HCT116 (cell line): ENCODE data around the gene ST7. TPM values are rescaled to one million over a fixed set of nuclear protein-coding genes. Genes with fewer than 3 reads are reported as not detected.

Experiments
- ATAC-seq: fragments of 200-7000 bp; cut with Tn5 transposase; 2 replicates; pipeline ENCODE4 v1.9.1; 2020; ENCODE audit warnings: mild to moderate bottlenecking, moderate library complexity
- BruUV-seq: library from RNA; stranded (reverse); fragments of 400-500 nt; replicated peaks from 2 replicates; lab custom pipeline; 2021; lab: Mats Ljungman, UMichigan
- CTCF ChIA-PET: fragments of 300-600 bp; sonication (Branson Sonifier 250); formaldehyde crosslinking; loops from one replicate; lab custom pipeline; 2021; ENCODE audit warnings: antibody characterized with exemption; lab: Charles Lee
- POLR2A ChIA-PET: fragments of 300-600, 350-600 bp; sonication (Branson Sonifier 250); formaldehyde crosslinking; loops from one replicate; lab custom pipeline; 2021; ENCODE audit warnings: antibody characterized with exemption; lab: Charles Lee
- RAD21 ChIA-PET, 2 experiments: fragments of 300-600 bp; sonication (Branson Sonifier 250); formaldehyde crosslinking; loops; one replicate each; lab custom pipeline; 2023; ENCODE audit warnings: low total read pairs in 2 of 2; ENCODE audit not compliant: uncharacterized antibody in 2 of 2, unreplicated experiment in 2 of 2, low non-redundant PET in 1 of 2; lab: Charles Lee
- DNase-seq: peaks from one replicate; pipeline ENCODE4 v3.0.0-alpha.2; 2010; ENCODE audit warnings: low read depth, low spot score
- H2AFZ ChIP-seq: fragments of 200-600 bp; shearing (Covaris generic), sonication (generic); 2 replicates; pipeline ENCODE4 v1.6.1; 2017; ENCODE audit warnings: low read depth, mixed run types, mixed read lengths, antibody characterized with exemption, low read length; ENCODE audit not compliant: poor library complexity, severe bottlenecking
- H3K27ac ChIP-seq: 2 replicates; pipeline ENCODE4 v1.5.1; 2012; ENCODE audit warnings: low read depth, low read length
- H3K27me3 ChIP-seq: fragments of 200-600 bp; sonication (generic); 2 replicates; pipeline ENCODE4 v1.6.1; 2016; ENCODE audit warnings: mixed run types, low read length, mixed read lengths; ENCODE audit not compliant: insufficient read depth
- H3K36me3 ChIP-seq, 2 experiments: fragments of 200-500 bp in 1 of 2; fragments of 200-600 bp in 1 of 2; sonication (Bioruptor generic) in 1 of 2; sonication (generic) in 1 of 2; 2 replicates each; pipeline versions ENCODE4 v1.5.1 to v1.6.1; 2014 to 2016; ENCODE audit warnings: low read length in 2 of 2, inconsistent platforms in 1 of 2, mixed read lengths in 1 of 2, mixed run types in 1 of 2; ENCODE audit not compliant: insufficient read depth in 2 of 2, control insufficient read depth in 1 of 2
- H3K4me1 ChIP-seq, 2 experiments: fragments of 200-600 bp in 1 of 2; sonication (generic) in 1 of 2; 2 replicates each; pipeline versions ENCODE4 v1.5.1 to v1.6.1; 2012 to 2017; ENCODE audit warnings: low read length in 2 of 2, inconsistent platforms in 1 of 2, mild to moderate bottlenecking in 1 of 2, mixed read lengths in 1 of 2, mixed run types in 1 of 2, moderate library complexity in 1 of 2; ENCODE audit not compliant: insufficient read depth in 2 of 2, control insufficient read depth in 1 of 2
- H3K4me2 ChIP-seq: fragments of 200-600 bp; sonication (generic); 2 replicates; pipeline ENCODE4 v1.6.1; 2017; ENCODE audit warnings: mixed run types, low read length, mixed read lengths
- H3K4me3 ChIP-seq, 2 experiments: fragments of 200-600 bp in 1 of 2; sonication (generic) in 1 of 2; replicated peaks in 1 of 2; 2 replicates each; pipeline ENCODE4 v1.5.1; 2011 to 2016; ENCODE audit warnings: low read length in 2 of 2, control low read depth in 1 of 2, low read depth in 1 of 2, mild to moderate bottlenecking in 1 of 2, mixed read lengths in 1 of 2, mixed run types in 1 of 2
- H3K79me2 ChIP-seq: fragments of 200-600 bp; sonication (generic); 2 replicates; pipeline ENCODE4 v1.6.1; 2017; ENCODE audit warnings: mild to moderate bottlenecking, mixed run types, low read length, moderate library complexity, mixed read lengths; ENCODE audit not compliant: insufficient read depth
- H3K9ac ChIP-seq: fragments of 200-600 bp; sonication (generic); 2 replicates; pipeline ENCODE4 v1.6.1; 2016; ENCODE audit warnings: low read length, mixed read lengths
- H3K9me2 ChIP-seq: fragments of 200-600 bp; sonication (generic), shearing (Covaris generic); 2 replicates; pipeline ENCODE4 v1.6.1; 2017; ENCODE audit warnings: mixed run types, mild to moderate bottlenecking, moderate library complexity; ENCODE audit not compliant: insufficient read depth
- H3K9me3 ChIP-seq, 2 experiments: fragments of 200-500 bp in 1 of 2; fragments of 200-600 bp in 1 of 2; sonication (Bioruptor generic) in 1 of 2; sonication (generic) in 1 of 2; 2 replicates each; pipeline ENCODE4 v1.6.1; 2014 to 2017; ENCODE audit warnings: low read length in 2 of 2, mixed read lengths in 2 of 2, inconsistent platforms in 1 of 2, low read depth in 1 of 2, mild to moderate bottlenecking in 1 of 2, mixed run types in 1 of 2, moderate library complexity in 1 of 2; ENCODE audit not compliant: control insufficient read depth in 1 of 2, insufficient read depth in 1 of 2
- H4K20me1 ChIP-seq: fragments of 200-600 bp; sonication (generic), shearing (Covaris generic); 2 replicates; pipeline ENCODE4 v1.6.1; 2017; ENCODE audit warnings: mixed run types, mild to moderate bottlenecking, moderate library complexity; ENCODE audit not compliant: insufficient read depth
- CBX3 ChIP-seq: IDR thresholded peaks from 2 replicates; pipeline ENCODE4 v1.6.1; 2012; ENCODE audit warnings: low read depth
- CEBPB ChIP-seq: IDR thresholded peaks from 2 replicates; pipeline ENCODE4 v1.6.1; 2012; ENCODE audit warnings: low read depth
- EGR1 ChIP-seq: IDR thresholded peaks from 2 replicates; pipeline ENCODE4 v1.6.1; 2012; ENCODE audit warnings: low read depth
- ELF1 ChIP-seq: IDR thresholded peaks from 2 replicates; pipeline ENCODE4 v1.6.1; 2012; ENCODE audit warnings: low read depth, borderline replicate concordance
- EZH2 ChIP-seq: fragments of 200-600 bp; sonication (generic); IDR thresholded peaks from 2 replicates; pipeline ENCODE4 v1.6.1; 2017; ENCODE audit warnings: antibody characterized with exemption, mixed run types
- EZH2phosphoT487 ChIP-seq: fragments of 200-600 bp; IDR thresholded peaks from 2 replicates; pipeline ENCODE4 v1.6.1; 2018; ENCODE audit warnings: antibody characterized with exemption, borderline replicate concordance
- FOSL1 ChIP-seq: IDR thresholded peaks from 2 replicates; pipeline ENCODE4 v1.6.1; 2012; ENCODE audit warnings: low read depth
- JUND ChIP-seq: IDR thresholded peaks from 2 replicates; pipeline ENCODE4 v1.6.1; 2012
- POLR2AphosphoS5 ChIP-seq: IDR thresholded peaks from 2 replicates; pipeline ENCODE4 v1.6.1; 2011; ENCODE audit warnings: mild to moderate bottlenecking, low read depth, low read length, moderate library complexity
- RAD21 ChIP-seq: IDR thresholded peaks from 2 replicates; pipeline ENCODE4 v1.6.1; 2012; ENCODE audit warnings: low read depth, mild to moderate bottlenecking
- SIN3A ChIP-seq: IDR thresholded peaks from 2 replicates; pipeline ENCODE4 v1.6.1; 2012; ENCODE audit warnings: low read depth
- SP1 ChIP-seq: IDR thresholded peaks from 2 replicates; pipeline ENCODE4 v1.6.1; 2012; ENCODE audit warnings: low read depth
- ZFX ChIP-seq: fragments of 450-650 bp; IDR thresholded peaks from 2 replicates; pipeline ENCODE4 v1.6.1; 2017
- ZNF274 ChIP-seq: fragments of 200-500 bp; sonication (Bioruptor generic); IDR thresholded peaks from 2 replicates; pipeline ENCODE4 v1.6.1; 2014; ENCODE audit warnings: mild to moderate bottlenecking, low read depth, low read length, inconsistent platforms
- intact Hi-C: fragments of 100-400 bp; cut with micrococcal nuclease; formaldehyde crosslinking; loops from 2 replicates; pipeline ENCODE4 v1.10.0; 2022
- total RNA-seq: library from RNA; stranded (reverse); gene quantifications from one replicate; pipeline ENCODE4 v1.2.1, GENCODE V29; 2021; ENCODE audit not compliant: unreplicated experiment
- TF ChIP-seq, protein P1 (sequence below): IDR thresholded peaks from 2 replicates; pipeline ENCODE4 v1.6.1; 2012
- TF ChIP-seq, protein P2 (sequence below), 3 experiments: fragments of 200-600 bp in 1 of 3; sonication (generic) in 1 of 3; IDR thresholded peaks in 2 of 3; conservative IDR thresholded peaks in 1 of 3; 2 replicates each; pipeline ENCODE4 v1.5.1; 2012 to 2017; ENCODE audit warnings: low read depth in 2 of 3, low read length in 2 of 3, antibody characterized with exemption in 1 of 3, borderline replicate concordance in 1 of 3, control low read depth in 1 of 3, mild to moderate bottlenecking in 1 of 3, mixed read lengths in 1 of 3, mixed run types in 1 of 3, moderate library complexity in 1 of 3; ENCODE audit not compliant: insufficient read depth in 1 of 3

Gene ST7
- total RNA-seq, 1 experiment from 2014 or later, result 12.6 TPM

DNA sequence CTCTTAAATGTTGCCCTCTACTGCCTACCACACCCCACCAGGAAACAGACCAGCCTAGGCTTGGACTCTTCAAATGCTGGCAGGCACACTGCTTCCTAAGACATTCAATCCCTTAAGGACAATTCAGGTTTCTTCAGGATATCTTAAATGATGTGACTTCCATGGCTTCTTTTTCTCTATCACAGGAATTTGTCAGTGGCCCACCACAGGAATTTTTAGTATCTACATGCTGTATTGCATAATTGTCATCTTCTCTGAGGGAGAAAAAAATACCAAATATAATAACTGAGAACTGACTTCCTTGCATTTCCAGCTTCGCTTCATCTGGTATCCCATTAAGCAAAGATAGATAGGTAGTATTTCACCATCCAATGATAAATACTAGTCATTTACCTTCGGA is 240.3 kb downstream of the ST7 start:
- no peaks in the 10 kb centered on the region for H3K4me1 ChIP-seq
- CTCF ChIA-PET, result no interaction called here
- BruUV-seq, result no TSS peak
- H3K9me3 ChIP-seq, result no peaks in the 10 kb centered on the region
- H3K4me2 ChIP-seq, result no peak overlapping the region
- H4K20me1 ChIP-seq, result no peaks in the 10 kb centered on the region
- H3K36me3 ChIP-seq, result no peaks in the 10 kb centered on the region
- no peaks in the 10 kb centered on the region for H3K79me2 ChIP-seq
- ATAC-seq, result no peak
- no peak overlapping the region for H3K4me3 ChIP-seq
- intact Hi-C loops, result no loop called here
- TF ChIP-seq, protein P1, sequence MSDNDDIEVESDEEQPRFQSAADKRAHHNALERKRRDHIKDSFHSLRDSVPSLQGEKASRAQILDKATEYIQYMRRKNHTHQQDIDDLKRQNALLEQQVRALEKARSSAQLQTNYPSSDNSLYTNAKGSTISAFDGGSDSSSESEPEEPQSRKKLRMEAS, result no peak
- H3K27me3 ChIP-seq, result no peaks in the 10 kb centered on the region
- no peak overlapping the region for H3K27ac ChIP-seq
- RAD21 ChIA-PET, result no interaction called here
- no peak overlapping the region for H2AFZ ChIP-seq
- H3K9ac ChIP-seq, result no peak overlapping the region
- POLR2A ChIA-PET, result no interaction called here
- no peak for DNase-seq
- no peaks in the 10 kb centered on the region for H3K9me2 ChIP-seq

DNA sequence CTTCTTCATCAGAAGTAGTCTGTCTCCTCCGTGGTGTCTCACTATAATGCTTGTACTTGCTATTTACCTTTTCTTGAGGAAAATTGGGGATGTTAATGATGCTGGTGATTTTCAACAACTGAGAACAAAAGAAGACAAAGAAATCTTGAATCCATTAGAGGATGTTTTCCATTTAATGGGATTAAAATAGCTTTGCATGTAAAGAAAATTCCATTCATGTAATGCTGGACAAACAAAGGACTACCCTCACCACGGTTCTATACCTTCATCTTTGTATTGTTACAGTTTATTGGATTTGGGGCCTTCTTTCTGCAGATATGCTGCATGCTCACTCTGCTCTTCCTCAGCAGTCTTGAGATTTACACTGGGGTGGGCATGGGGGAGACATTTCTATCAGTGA is 241.1 kb downstream of the ST7 start:
- H3K9me3 ChIP-seq, result no peaks in the 10 kb centered on the region
- CTCF ChIA-PET, result no interaction called here
- no peak overlapping the region for H3K4me2 ChIP-seq
- H3K9ac ChIP-seq, result no peak overlapping the region
- no peak overlapping the region for H2AFZ ChIP-seq
- H3K4me3 ChIP-seq, result no peak overlapping the region
- POLR2A ChIA-PET, result no interaction called here
- no peaks in the 10 kb centered on the region for H4K20me1 ChIP-seq
- no peaks in the 10 kb centered on the region for H3K27me3 ChIP-seq
- H3K79me2 ChIP-seq, result no peaks in the 10 kb centered on the region
- intact Hi-C loops, result no loop called here
- no peaks in the 10 kb centered on the region for H3K4me1 ChIP-seq
- TF ChIP-seq, protein P2, sequence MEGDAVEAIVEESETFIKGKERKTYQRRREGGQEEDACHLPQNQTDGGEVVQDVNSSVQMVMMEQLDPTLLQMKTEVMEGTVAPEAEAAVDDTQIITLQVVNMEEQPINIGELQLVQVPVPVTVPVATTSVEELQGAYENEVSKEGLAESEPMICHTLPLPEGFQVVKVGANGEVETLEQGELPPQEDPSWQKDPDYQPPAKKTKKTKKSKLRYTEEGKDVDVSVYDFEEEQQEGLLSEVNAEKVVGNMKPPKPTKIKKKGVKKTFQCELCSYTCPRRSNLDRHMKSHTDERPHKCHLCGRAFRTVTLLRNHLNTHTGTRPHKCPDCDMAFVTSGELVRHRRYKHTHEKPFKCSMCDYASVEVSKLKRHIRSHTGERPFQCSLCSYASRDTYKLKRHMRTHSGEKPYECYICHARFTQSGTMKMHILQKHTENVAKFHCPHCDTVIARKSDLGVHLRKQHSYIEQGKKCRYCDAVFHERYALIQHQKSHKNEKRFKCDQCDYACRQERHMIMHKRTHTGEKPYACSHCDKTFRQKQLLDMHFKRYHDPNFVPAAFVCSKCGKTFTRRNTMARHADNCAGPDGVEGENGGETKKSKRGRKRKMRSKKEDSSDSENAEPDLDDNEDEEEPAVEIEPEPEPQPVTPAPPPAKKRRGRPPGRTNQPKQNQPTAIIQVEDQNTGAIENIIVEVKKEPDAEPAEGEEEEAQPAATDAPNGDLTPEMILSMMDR (IDR thresholded peaks at IDR 0.05 in 2 of 3, conservative IDR thresholded peaks at IDR 0.05 in 1 of 3; ENCODE audit: borderline replicate concordance in 1 of 3, insufficient read depth in 1 of 3, low read depth in 2 of 3, low read length in 2 of 3), result no peak
- TF ChIP-seq ZFX (no peak), JUND (no peak), EZH2 (no peak), SP1 (no peak), POLR2AphosphoS5 (no peak), EGR1 (no peak), ELF1 (no peak), CEBPB (no peak), CBX3 (no peak), RAD21 (no peak), FOSL1 (no peak), ZNF274 (no peak), EZH2phosphoT487 (no peak), SIN3A (no peak)
- RAD21 ChIA-PET, result no interaction called here
- H3K27ac ChIP-seq, result no peak overlapping the region
- DNase-seq, result no peak
- no peaks in the 10 kb centered on the region for H3K9me2 ChIP-seq
- no TSS peak for BruUV-seq
- no peaks in the 10 kb centered on the region for H3K36me3 ChIP-seq
- ATAC-seq, result no peak
